ENCODE data around the gene OR2T8.

GRCh38 chr1:247942624-247943023, 22.6 kb downstream of the OR2T8 start:
- TF ChIP-seq ELF4 (IDR thresholded peaks at IDR 0.05) (no peak), SP1 (IDR thresholded peaks at IDR 0.05) (no peak), HDGF (IDR thresholded peaks at IDR 0.05; ENCODE audit: borderline replicate concordance) (no peak), FOXA1 (IDR thresholded peaks at IDR 0.05) (no peak), LEF1 (IDR thresholded peaks at IDR 0.05; ENCODE audit: borderline replicate concordance) (no peak)
